ENCODE data around the gene KCND2. TPM values are rescaled to one million over a fixed set of nuclear protein-coding genes. Genes with fewer than 3 reads are reported as not detected.

KCND2 gene
- polyA plus RNA-seq, 4 donors, result 1.5 to 12.5 (median 1.9) TPM

DNA sequence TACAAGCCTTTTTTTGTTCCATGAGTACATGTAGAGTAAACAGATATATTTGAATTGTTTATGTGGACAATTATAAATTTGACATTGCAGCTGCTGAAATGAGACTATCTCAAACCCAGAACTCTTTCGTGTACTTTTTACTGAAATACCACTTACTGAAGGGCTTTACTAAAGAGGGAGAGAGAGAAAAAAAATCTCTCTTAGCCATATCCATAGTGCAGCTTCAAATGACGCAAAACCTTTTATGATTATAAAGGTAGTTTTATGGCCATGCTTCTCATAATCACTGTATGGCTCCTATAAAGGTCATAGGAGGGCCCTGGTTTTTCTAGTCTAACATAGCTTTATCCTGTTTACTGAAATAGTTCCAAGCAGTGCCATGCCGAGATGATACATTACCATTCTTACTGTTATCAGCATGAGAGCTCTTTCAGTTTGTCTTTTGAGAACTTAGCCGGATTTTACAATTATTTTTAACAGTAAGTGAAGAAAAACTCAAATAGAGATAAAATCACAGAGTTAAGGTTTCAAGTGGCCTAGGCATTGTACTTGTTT, 35.1 kb downstream of the KCND2 start:
- DNase-seq (ENCODE audit: low read depth in 4 of 4, low spot score in 3 of 4), result no peak

DNA sequence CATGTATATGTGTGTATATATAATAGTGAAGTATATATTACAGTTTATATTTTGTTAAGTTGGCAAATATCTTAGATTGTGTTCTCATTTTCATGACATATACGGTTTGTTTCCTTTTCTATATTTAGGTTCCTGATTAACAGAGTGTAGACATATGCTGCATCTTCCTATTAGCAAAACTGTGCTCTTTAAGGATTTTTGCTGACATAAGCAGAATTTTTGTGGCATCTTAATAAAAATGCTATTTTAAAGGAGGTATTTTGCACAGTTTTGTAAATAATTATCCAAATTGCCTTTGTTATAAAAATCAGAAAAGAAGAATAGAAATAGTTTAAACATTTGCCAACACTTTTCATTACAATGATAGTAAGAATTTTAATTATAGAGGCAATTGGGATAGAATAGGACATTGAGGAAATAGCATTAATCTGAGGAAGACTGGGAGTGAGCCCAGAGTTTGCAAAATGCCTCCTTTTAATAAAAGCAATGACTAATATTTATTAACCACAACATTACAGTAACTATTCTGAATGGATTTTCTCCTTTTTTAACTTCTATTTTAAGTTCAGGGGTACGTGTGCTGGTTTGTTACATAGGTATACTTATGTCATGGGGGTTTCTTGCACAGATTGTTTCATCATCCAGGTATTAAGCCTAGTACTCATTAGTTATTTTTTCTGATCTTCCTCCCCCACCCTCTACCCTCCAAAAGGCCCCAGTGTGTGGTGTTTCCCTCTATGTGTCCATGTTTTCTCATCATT, 38.2 kb downstream of the KCND2 start:
- no peak for DNase-seq (ENCODE audit: low read depth in 4 of 4, low spot score in 3 of 4)

DNA sequence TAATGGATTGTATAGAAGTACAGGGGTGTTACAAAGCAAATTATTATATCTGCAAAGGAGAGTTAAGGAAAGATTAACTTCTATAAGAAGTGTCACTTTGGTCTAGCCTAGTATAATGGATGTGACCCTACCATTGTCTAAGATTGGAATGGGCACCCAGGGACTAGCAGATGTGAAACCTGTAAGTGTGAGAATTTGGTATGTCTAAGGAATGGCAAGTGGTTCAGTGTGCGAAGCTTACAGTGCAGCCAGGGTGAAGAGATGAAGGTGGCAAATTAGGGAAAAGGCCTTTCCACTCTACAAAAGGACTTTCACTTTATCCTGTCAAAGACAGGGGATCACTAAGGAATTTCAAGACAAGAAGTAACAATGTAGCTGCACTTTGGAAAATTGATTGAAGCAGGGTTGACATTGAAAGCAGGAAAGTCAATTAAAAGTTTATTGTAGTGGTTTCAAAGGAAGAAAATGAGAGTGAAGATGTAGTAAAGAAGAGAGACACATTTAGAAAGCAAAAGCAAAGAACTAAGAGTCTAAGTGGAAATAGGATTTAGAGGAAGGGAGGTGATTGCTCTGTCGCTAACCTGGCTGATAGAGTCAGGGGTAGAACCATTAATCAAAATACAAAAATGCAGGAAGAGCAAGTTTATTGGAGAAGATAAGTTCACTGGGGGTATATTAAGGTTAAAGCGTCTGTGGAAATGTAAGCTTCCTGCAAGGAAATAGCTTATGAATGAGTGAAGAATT, 47.4 kb downstream of the KCND2 start:
- DNase-seq (ENCODE audit: low read depth in 4 of 4, low spot score in 3 of 4), result no peak

DNA sequence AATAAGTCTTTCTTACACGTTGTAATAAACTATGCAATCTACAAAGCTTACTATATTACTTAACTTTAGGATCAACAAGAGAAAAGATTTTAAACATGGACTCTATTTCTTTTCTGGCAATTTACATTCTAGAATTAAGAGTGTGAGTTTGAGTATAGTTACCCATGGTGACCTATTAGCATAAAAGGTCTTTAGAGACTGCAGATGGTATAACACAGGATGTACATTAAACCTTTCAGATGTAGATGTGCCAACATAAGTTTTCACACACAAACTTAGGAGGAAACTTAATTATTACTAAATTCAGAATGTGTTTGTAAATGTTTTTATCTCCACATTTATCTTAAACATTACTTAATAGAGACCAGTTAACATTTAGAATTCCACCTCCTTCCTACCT, 54.1 kb downstream of the KCND2 start:
- DNase-seq (ENCODE audit: low read depth in 4 of 4, low spot score in 3 of 4), result no peak

DNA sequence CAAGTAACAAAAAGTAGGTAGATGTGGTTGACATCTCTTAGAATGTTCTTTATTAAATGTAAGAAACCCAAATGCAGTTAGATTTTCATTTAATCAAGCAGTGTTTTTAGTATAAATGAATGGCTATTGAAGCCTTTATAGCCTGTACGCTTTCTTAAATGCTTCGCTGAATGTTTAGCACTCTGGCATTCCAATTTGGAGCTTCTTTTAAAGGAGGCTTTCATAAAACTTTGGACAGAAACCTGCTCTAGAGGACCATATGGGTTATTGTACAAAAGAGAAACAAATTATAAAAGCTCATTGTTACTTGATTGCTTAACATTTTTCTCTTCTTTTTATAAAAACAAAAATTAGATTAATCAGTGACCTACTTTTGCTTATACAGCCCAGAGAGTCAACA, 59.5 kb downstream of the KCND2 start:
- no peak for DNase-seq (ENCODE audit: low read depth in 4 of 4, low spot score in 3 of 4)

DNA sequence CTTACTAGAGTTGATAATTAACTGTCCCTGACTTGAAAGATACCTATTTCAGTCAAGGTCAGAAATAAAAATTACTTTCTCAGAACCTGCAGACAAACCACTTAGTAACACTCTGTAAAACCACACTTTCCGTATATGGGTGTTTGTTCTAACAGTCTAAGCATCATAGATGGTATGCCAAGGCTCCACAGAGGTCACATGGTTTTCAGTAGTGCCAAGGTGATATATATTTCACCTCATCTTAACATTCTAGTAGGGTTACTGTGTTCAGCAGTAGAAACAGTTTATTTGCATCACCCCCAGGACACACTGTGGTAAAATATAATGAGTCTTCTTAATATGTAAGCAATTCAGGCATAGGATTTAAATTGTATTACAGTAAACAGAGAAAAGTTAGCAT, 61.5 kb downstream of the KCND2 start:
- DNase-seq (ENCODE audit: low read depth in 4 of 4, low spot score in 3 of 4), result no peak

DNA sequence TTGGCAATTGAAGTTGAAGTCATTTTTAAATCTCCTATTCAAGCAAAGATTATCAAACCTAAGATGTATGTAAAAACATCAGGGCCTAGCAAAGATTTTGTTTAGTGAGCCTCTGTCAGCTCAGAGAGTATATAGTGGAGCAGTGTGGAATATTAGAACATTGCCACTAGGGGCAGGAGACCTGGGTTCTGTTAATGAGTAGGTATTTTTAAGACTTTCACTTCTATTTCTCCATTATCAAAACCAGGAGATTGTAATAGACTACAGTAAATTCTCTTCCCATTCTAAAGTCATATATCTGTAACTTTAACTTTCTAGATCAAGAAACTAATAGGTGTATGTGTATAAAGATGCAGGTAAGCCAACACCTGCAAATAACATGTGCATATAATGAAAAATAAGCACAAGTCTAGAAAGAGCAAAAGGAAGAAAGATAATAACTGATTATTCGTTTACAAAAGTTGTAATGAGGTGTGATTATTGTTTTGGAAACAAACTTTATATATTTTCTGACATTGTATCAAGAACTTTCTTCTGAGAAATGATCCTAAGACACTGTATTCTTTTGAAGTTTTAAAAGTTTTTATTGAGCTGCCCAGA, 64.4 kb downstream of the KCND2 start:
- DNase-seq (ENCODE audit: low read depth in 4 of 4, low spot score in 3 of 4), result no peak

DNA sequence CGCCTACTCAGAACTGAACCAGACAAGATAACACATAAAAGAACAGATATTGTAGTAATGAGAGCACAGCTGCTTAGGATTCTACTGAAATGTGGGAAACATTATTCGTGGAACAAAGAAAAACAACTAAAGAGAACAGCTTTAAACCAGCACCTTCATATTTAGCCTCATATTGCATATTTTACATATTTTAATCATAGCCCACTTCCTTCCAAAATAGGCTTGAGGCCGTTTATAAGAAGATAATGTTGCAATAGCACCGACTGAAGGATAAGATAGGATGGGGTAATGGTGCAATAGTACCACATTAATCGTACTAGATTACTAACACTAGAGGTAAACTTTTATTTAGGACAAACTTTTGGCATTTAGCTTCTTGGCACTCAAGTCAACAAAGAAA, 71.3 kb downstream of the KCND2 start:
- no peak for DNase-seq (ENCODE audit: low read depth in 4 of 4, low spot score in 3 of 4)

DNA sequence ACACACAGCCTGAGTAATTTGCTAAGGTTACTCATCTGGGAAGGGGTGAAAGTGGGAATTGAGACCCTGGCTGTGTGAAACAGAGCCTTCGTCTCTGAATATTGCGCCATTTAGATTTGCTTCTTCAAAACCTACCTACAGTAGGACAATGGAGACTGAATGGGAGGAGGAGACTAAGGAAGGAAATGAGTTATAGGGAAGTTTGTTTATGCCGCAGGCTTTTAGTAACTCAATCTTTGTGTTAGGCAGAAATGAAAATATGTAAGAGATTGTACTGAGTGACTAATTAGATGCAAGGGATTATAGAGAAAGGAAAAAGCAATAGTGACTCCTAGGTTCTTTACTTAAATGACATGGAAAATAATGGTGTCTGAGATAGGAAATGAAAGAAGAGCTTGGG, 80.2 kb downstream of the KCND2 start:
- no peak for DNase-seq (ENCODE audit: low read depth in 4 of 4, low spot score in 3 of 4)

DNA sequence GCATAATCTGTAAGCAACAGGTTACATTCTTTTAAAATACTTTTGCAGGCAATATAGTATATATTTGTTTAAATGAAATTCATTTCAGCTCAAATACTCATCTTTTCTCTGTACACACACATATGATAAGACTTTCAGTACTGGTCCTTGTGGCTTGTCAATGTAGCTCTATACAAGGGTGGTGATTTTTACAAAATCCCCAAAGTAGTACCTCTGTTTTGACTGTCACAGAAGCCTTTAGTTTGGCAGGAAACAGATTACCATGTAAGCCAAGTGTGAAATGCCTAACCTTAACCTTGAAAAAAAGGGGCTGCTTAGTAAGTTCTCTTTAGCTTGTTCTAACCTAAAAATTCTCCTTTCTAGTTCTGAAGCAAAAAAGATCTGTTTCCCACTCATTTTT, 87.9 kb downstream of the KCND2 start:
- DNase-seq (ENCODE audit: low read depth in 4 of 4, low spot score in 3 of 4), result no peak

DNA sequence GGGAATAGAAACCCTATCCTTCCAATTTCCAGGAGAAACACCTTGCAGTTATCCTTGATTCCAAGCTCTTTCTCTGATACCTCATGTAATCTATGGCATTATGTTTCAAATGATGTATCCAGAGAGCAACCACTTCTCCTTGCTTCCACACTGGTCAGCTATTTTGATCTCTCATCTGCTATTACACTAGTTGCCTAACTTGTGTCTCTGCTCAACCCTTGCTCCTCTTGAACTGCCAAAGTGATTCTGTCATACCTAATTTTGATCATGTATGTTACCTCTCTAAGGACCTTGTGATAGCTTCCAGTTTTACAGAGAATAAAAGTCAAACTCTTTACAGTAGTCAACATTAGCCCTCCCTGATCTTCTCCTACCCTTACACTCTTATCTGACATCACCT, 90.4 kb downstream of the KCND2 start:
- no peak for DNase-seq (ENCODE audit: low read depth in 4 of 4, low spot score in 3 of 4)

DNA sequence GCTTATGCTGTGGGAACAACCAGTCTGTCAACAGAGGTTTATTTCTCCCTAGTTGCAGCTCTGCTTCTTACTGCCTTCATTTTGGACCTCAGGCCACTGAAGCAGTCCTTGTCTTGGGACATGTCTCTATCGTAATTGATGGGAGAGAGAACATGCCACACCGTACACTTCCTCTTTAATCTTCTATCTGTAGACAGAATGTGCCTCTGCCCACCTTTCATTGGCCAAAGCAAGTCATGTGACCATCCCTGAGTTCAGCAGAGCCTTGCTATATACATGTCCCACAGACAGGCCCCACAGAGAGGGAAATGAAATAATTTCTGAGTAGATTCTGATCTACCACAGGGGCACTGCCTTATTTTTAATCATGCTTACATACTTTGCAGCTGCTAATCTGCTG, 98.0 kb downstream of the KCND2 start:
- no peak for DNase-seq (ENCODE audit: low read depth in 4 of 4, low spot score in 3 of 4)

DNA sequence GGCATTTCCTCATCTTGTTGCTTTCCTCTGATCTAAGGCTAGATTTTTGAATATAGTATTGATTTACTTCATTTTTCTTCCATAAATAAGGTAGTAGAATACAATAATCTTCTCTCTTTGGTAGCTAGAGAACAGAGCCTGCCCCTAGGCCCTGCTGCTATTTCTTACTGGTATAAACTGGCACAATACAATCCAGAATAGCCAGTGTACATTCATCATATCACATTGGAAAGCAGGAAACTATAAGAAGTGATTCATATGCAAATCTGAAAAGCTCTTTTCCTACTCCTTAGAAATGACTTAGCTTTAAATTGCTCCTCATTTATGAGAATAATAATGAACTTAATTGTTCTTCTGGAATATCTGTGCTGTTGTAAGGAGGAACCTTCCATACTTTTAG, 100.2 kb downstream of the KCND2 start:
- no peak for DNase-seq (ENCODE audit: low read depth in 4 of 4, low spot score in 3 of 4)

DNA sequence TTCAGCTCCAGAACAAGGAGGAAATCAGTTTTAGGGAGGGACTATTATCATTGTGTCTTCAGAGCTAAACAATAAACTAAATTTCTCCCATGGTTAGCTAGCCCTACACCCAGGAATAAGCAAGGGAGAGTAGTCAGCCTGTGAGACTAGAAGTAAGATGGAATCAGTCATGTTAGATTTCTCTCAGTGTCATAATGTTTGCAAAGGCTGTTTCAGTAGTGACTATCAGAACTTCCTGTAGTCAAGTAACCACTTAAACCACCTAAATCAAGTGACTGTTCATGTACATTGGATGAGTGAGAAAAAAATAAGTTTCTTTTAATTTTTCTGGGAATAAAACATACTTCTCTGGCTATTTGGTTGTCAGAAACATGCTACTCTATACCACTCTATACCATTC, 121.6 kb downstream of the KCND2 start:
- no peak for DNase-seq (ENCODE audit: low read depth in 4 of 4, low spot score in 3 of 4)

DNA sequence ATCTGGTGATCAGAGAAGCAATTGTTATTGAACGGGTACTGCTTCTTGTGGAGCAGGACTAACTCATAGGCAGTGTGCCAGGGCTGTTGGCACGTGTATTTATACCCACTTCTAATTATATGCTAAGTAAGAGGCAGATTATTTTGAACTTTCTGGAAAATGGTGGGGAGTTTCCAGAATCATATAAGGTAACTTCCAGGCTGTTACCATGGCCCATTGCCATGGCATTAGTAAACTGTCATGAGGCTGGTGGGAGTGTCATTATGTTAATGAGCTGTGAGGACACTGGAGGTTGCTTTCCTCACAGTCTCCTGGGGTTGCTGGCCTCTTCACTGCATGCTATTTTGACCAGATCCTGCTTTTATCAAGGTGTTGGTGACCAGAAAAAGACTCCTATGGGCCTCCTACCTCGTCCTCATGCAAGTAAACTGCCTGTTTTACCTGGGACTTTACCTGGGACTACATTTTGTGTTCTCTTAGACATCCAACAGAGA, 122.6 kb downstream of the KCND2 start:
- DNase-seq (ENCODE audit: low read depth in 4 of 4, low spot score in 3 of 4), result no peak

DNA sequence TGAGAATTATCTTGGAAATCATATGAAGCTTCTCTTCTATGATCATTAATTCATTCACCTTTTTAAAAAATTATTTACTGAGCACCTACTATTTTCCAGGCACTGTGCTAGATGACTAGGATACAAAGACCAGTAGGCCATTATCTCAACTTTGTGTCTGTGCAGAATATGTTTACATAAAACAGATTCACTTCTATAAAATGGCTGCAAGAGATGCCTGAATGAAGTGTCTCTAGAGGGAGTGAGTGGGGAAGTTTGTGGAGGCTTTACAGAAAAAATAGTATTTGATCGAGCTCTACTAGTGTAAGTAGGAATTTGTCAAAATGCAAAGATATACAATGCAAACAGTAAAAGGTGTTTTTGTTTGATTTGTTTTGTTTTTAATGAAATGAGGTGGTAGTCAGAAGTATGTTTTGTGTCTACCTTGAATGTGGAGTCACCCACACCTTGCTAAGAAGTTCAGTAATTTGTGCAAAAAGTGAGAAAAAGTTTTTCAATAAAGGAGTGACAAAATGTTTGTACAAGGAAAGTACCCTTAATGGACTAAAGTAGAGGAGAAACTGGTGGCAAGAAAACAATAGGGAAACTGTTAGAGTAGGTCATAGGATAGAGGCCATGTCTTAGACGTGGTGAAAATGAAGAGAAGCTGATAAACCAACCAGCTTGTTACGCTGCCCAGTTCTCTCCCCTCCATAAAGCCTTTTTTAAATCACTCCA, 125.5 kb downstream of the KCND2 start:
- DNase-seq (ENCODE audit: low read depth in 4 of 4, low spot score in 3 of 4), result no peak

DNA sequence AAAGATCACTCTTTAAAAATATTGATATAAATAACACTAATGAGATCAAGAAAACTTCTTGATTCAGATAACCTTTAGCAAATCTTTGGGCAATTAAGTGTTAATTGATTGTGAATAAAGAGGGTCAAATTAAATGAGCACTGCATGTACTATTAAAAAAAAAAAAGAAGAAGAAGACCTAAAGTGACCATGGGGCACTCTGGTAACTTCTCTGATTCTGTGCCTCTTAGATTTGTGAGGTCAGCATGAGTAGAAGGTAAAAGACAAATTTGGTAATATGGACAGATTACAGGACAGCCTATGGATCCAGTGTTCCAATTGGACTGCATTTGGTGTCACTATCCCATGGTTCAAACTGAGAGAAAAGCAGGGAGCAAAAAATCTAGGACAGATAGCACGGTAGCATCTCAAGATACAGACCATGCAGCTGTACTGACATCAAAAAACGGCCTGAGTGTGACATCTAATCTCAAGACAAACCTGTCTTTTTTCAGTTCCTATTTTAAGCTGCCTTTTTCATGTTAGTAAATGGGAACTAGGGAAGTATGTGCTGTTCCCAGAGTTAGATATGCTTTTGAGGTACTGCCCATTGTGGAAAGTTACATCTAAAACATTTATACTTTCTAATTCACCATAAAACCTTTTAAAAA, 128.0 kb downstream of the KCND2 start:
- no peak for DNase-seq (ENCODE audit: low read depth in 4 of 4, low spot score in 3 of 4)

DNA sequence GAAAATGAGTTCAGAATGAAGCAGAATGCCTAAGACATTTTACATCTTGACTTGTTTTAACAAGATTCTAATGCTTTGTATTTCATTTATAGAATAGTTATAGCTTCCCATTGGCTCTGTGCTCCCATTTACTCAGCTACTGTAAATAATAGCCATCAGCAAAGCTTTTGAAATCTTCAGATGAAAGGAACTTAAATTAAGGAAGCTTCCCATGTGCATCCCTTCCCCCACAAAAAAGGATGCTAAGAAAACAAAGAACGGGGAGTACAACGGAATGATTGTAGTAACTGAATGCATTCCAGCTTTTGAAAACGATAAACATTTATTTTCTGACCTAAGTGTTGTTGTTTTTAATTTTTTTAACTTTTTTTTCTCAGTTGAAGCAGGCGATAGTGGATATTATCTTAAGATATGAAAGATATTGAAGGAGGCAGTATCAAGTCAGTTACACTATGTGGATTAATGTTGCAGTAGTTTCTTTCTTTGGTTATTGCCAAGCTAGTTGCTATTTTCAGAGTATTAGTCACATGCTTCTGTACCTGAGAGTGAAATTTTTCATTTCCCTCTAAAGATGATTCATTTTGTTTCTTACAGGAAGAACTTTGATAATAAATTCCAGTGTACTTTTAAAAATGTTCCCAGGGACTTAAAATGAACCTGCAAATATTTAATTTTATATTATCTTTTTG, 129.2 kb downstream of the KCND2 start:
- DNase-seq (ENCODE audit: low read depth in 4 of 4, low spot score in 3 of 4), result no peak

DNA sequence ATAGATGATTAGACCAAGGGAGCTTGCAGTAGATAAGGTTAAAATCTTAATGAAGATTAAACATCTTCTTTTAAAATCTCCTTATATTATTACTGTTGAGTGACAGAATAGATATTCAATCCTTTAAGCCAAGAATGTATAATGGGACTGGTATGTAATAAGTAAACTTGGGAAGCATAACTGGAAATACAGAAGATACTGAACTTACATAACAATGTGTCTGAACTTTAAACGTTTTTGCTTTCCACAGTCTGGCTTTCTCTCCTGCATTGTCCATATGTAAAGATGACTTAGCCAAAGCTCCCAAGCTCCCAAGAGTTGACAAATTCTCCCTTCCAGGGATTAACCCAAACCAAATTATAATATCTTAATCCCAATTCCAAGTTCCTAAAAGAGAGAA, 129.8 kb downstream of the KCND2 start:
- DNase-seq (ENCODE audit: low read depth in 4 of 4, low spot score in 3 of 4), result no peak

DNA sequence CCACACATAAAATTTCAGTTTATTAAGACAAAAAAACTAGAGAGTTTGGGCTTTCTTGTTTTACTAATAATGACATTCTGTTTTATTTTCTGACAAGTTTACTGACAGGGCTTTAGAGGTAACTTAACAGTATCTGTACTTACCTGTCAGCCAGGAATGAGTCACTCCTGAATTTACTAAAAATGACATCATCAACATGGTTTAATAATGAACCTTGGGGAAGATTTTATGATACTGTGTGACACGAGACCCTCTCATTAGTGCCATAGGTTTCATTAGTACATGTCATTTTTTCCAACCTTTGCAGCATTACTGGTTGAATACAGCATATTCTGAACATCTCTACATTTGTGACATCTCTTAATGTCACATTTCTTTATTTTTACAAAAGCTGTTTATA, 131.1 kb downstream of the KCND2 start:
- no peak for DNase-seq (ENCODE audit: low read depth in 4 of 4, low spot score in 3 of 4)
